Hepatocyte (in vitro differentiated cells): Measurements from ENCODE around the gene CRIP3. TPM values are rescaled to one million over a fixed set of nuclear protein-coding genes. Genes with fewer than 3 reads are reported as not detected.

Source experiments
- DNase-seq: peaks from one replicate; pipeline ENCODE4 v3.0.0-alpha.2; 2016; ENCODE audit warnings: low spot score
- H2AFZ ChIP-seq: fragments of 200-600 bp; sonication (generic); 2 replicates; pipeline ENCODE4 v1.6.0; 2016; ENCODE audit warnings: antibody characterized with exemption, mild to moderate bottlenecking
- H3K27ac ChIP-seq: fragments of 200-600 bp; sonication (generic); 2 replicates; pipeline ENCODE4 v1.5.1; 2016; ENCODE audit warnings: mild to moderate bottlenecking
- H3K27me3 ChIP-seq: fragments of 200-600 bp; sonication (generic); 2 replicates; pipeline ENCODE4 v1.6.1; 2016
- H3K36me3 ChIP-seq: fragments of 200-600 bp; sonication (generic); replicated peaks from 2 replicates; pipeline ENCODE4 v1.5.1; 2016; ENCODE audit warnings: low read depth; ENCODE audit not compliant: insufficient read depth
- H3K4me1 ChIP-seq: fragments of 200-600 bp; sonication (generic); 2 replicates; pipeline ENCODE4 v1.5.1; 2016; ENCODE audit warnings: mild to moderate bottlenecking, moderate library complexity; ENCODE audit not compliant: insufficient read depth
- H3K4me2 ChIP-seq: fragments of 200-600 bp; sonication (generic); 2 replicates; pipeline ENCODE4 v1.6.0; 2016
- H3K4me3 ChIP-seq: fragments of 200-600 bp; sonication (generic); 2 replicates; pipeline ENCODE4 v1.5.1; 2016; ENCODE audit warnings: mild to moderate bottlenecking
- H3K79me2 ChIP-seq: fragments of 200-600 bp; sonication (generic); 2 replicates; pipeline ENCODE4 v1.6.0; 2017; ENCODE audit warnings: mild to moderate bottlenecking
- H3K9me2 ChIP-seq: fragments of 200-600 bp; sonication (generic); replicated peaks from 2 replicates; pipeline ENCODE4 v1.6.0; 2017; ENCODE audit warnings: mild to moderate bottlenecking; ENCODE audit not compliant: insufficient read depth
- H3K9me3 ChIP-seq: fragments of 200-600 bp; sonication (generic); 2 replicates; pipeline ENCODE4 v1.5.1; 2016; ENCODE audit warnings: low read depth, mild to moderate bottlenecking
- H4K20me1 ChIP-seq: fragments of 200-600 bp; sonication (generic); 2 replicates; pipeline ENCODE4 v1.6.0; 2016; ENCODE audit warnings: mild to moderate bottlenecking; ENCODE audit not compliant: insufficient read depth, poor library complexity, severe bottlenecking
- CTCF ChIP-seq: fragments of 200-600 bp; sonication (generic); IDR thresholded peaks from 2 replicates; pipeline ENCODE4 v1.5.1; 2016; ENCODE audit warnings: antibody characterized with exemption, mild to moderate bottlenecking; ENCODE audit not compliant: poor library complexity
- EZH2 ChIP-seq: fragments of 200-600 bp; sonication (generic); IDR thresholded peaks from 2 replicates; pipeline ENCODE4 v1.6.1; 2016; ENCODE audit warnings: antibody characterized with exemption, mild to moderate bottlenecking, borderline replicate concordance
- EZH2phosphoT487 ChIP-seq: fragments of 200-600 bp; sonication (generic); IDR thresholded peaks from one replicate; pipeline ENCODE4 v1.6.1; 2018; ENCODE audit warnings: antibody characterized with exemption, mild to moderate bottlenecking, low read depth, moderate library complexity; ENCODE audit not compliant: unreplicated experiment, severe bottlenecking
- WGBS: methylation state at CpG from one replicate; pipeline ENCODE4 v1.1.6; 2016; ENCODE audit warnings: low lambda C conversion rate; ENCODE audit errors: missing lambda C conversion rate; 5-methylcytosine and 5-hydroxymethylcytosine counted together
- polyA plus RNA-seq: library from polyadenylated mRNA; unstranded; fragments of >200 nt; fragmentation: Nextera tagmentation; extraction: Ambion mirVana; gene quantifications from 2 replicates; pipeline ENCODE4 v1.2.1, GENCODE V29; 2016
- total RNA-seq: library from RNA; depleted of rRNA; stranded (reverse); fragments of >200 nt; gene quantifications from 2 replicates; pipeline ENCODE4 v1.2.3, GENCODE V29; 2014

The CRIP3 gene
- total and polyA plus RNA-seq, 2 experiments from 2014 or later, result 0.80 to 1.5 TPM

GRCh38 chr6:43298565-43299337, 9.9 kb downstream of the CRIP3 start:
- Histone ChIP-seq H3K4me2 (no peak overlapping the region), H3K79me2 (no peaks in the 10 kb centered on the region), H3K36me3 (no peaks in the 10 kb centered on the region), H3K27ac (no peak overlapping the region), H3K9me2 (no peaks in the 10 kb centered on the region), H4K20me1 (no peaks in the 10 kb centered on the region), H3K4me1 (no peaks in the 10 kb centered on the region), H3K9me3 (no peaks in the 10 kb centered on the region), H3K27me3 (no peaks in the 10 kb centered on the region), H2AFZ (no peak overlapping the region), H3K4me3 (no peak overlapping the region)
- no peak for TF ChIP-seq EZH2phosphoT487
- TF ChIP-seq EZH2, result no peak
- no peak for TF ChIP-seq CTCF
- WGBS, result 78% methylated on average over 12 of the region's 12 CpGs
- no peak for DNase-seq

GRCh38 chr6:43297644-43298564, 10.7 kb downstream of the CRIP3 start, which contains the start of gene SLC22A7:
Gene SLC22A7, plus strand, starts transcription at chr6:43298260. Its CDS starts 99 bp downstream, at chr6:43298359.
- no peak within 1 kb of the TSS for H3K4me3 ChIP-seq
- no peaks in the 10 kb centered on the region for H3K9me2 ChIP-seq
- H3K4me1 ChIP-seq, result no peaks in the 10 kb centered on the region
- H4K20me1 ChIP-seq, result no peaks in the 10 kb centered on the region
- TF ChIP-seq CTCF (no peak), EZH2phosphoT487 (no peak), EZH2 (no peak)
- H2AFZ ChIP-seq, result no peak within 1 kb of the TSS
- no peaks in the 10 kb centered on the region for H3K79me2 ChIP-seq
- no peak within 1 kb of the TSS for H3K27ac ChIP-seq
- DNase-seq, result no peak
- H3K4me2 ChIP-seq, result no peak within 1 kb of the TSS
- no peaks in the 10 kb centered on the region for H3K9me3 ChIP-seq
- H3K36me3 ChIP-seq, result no peaks in the 10 kb centered on the region
- H3K27me3 ChIP-seq, result no peaks in the 10 kb centered on the region
- WGBS, result 86% methylated on average over 10 of the region's 10 CpGs

GRCh38 chr6:43296780-43297497, 11.7 kb downstream of the CRIP3 start:
- Histone ChIP-seq H4K20me1 (no peaks in the 10 kb centered on the region), H3K9me3 (no peaks in the 10 kb centered on the region), H3K36me3 (no peaks in the 10 kb centered on the region), H3K4me2 (no peak overlapping the region), H3K79me2 (no peaks in the 10 kb centered on the region), H3K4me1 (no peaks in the 10 kb centered on the region), H3K4me3 (no peak overlapping the region), H3K27ac (no peak overlapping the region), H3K9me2 (no peaks in the 10 kb centered on the region), H2AFZ (no peak overlapping the region), H3K27me3 (no peaks in the 10 kb centered on the region)
- no peak for DNase-seq
- 95% methylated on average over 5 of the region's 5 CpGs for WGBS
- TF ChIP-seq EZH2phosphoT487 (no peak), CTCF (no peak), EZH2 (no peak)
